Cerebellar cortex (tissue), 1 donor: ENCODE measurements around the gene TSG101.

Experiments
- DNase-seq: peaks from one replicate; pipeline ENCODE4 v3.0.0-alpha.2; 2015; ENCODE audit warnings: low spot score

Gene TSG101, protein sequence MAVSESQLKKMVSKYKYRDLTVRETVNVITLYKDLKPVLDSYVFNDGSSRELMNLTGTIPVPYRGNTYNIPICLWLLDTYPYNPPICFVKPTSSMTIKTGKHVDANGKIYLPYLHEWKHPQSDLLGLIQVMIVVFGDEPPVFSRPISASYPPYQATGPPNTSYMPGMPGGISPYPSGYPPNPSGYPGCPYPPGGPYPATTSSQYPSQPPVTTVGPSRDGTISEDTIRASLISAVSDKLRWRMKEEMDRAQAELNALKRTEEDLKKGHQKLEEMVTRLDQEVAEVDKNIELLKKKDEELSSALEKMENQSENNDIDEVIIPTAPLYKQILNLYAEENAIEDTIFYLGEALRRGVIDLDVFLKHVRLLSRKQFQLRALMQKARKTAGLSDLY

DNA sequence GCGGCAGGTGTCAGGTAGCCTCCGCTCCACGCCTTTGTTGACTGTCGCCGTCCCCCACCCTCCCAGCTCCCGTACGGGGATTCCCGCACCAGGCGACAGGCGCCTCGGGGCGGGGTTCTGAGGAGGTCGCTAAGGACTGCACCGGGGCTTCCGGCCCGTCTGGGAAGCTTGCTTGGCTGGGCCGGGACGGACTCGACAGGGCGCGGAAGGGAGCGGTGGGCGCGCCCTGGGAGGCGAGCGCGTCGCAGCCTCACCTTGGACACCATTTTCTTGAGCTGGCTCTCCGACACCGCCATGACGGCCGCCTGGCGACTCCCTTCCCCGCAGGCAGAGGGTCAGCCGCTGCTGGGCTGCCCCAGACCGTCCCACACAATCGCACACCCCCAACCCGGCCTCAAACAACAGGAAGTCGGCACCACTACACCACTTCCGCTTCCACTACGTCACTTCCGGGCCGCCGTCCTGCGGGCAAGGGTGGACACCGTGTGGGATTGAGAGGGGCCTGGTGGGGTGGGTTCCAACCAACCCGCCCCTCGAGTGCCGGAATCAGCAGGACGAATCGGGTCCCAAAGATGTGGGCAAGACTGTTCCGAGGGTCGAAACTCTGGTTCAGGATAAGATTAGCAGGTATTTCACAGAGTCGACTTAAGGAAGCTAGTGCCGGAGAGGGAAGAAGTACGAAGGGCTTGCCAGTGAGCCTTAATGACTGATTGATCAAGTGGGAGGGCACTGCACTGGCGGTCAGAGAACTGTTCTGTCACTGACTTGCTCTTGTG lies at the start of gene TSG101:
Gene TSG101, minus strand, starts transcription at position 422 of the 776 bp plus-strand sequence. Its CDS starts 126 bp downstream, at position 296.
- peak; percentile 95 for DNase-seq

DNA sequence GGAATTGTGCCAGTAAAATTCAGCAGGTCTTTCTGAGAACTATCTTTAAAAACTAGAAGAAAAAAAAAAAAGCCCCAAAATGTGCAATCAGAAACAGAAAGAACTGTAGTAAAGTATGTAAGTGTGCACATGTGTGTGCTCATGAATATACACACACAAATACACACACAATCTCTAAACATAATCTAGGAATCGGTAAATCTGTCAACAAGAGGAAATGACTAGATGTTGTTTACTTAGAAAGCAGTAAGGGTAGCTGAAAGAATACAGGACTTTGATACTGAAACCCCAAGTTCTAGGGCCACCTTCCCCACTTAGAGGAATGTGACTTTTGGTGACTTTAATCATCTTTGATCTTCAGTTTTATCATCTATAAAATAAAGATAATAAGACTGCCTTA lies 48.6 kb upstream of the TSG101 start:
- DNase-seq = no peak

DNA sequence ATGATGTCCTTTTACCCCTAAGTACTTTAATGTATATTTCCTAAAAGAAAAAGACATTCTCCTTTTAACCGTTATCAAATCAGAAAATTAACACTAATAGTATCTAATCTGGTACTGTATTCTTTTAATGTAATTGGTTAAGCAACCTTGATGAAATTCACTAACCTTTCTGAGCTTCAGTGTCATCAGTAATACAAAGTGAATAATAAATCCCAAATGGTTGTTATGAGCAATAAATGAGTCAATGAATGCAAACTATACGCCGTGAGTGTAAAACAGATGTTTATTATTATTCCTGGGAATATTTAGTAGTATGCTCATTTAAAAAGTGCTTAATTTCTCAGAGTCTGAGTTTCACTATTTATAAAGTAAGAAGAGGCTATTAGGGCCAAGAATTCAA lies 40.3 kb upstream of the TSG101 start:
- no peak for DNase-seq

DNA sequence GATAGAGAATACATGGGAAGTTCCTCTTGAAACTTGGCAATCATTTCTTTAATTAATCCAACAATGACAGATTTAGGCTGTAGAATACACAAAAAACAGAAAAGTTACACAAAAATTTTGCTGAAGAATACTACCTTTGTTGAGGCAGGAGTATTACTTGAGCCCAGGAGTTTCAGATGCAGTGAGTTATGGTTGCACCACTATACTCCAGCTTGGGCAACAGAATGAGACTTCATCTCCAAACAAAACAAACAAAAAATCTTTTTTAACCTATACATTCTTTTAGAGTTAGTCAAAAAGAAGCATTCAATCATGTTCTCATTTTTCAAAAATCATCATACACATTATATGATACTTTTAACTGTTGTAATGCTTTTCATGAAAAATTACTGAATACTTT lies 39.7 kb upstream of the TSG101 start:
- no peak for DNase-seq

DNA sequence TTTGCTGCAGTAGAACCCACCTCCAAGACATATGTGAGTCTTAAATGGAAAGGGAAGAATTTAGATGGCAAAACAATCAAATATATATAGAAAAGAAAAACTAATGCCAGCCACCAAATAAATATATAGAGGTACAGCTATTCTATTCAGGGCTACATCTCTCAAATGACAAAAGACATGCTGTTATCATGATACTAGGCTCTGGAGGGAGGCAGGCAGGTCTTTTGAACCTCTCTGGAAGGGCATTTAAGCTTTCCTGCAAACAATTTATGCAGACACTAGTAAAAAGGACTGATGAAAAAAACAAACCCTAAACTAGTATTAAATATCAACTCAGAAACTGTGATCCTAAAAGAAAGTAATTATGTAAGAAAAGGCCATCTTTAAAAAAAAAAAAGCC lies 37.4 kb upstream of the TSG101 start:
- no peak for DNase-seq

DNA sequence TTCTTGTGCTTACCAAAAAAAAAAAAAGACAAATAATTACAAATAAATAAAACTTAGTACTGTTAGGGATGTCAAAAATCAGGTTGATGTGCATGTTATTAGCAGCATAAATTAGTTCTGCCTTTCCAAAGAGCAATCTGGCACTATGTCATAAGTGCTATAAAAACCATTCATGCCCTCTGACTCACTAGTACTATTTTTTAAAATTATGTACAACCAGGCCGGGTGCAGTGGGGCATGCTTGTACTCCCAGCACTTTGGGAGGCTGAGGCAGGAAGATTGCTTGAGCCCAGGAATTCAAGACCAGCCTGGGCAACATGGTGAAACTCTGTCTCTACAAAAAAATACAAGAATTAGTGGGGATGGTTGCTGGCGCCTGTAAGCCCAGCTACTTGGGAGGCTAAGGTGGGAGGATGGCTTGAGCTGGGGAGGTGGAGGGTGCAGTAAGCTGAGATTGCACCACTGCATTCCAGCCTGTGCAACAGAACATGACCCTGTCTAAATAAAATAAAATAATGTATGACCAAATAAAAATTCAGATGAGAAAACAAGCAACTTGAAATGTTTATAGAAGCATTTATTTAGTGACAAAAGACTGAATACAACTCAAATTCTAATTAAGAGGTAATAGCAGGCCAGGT lies 36.5 kb upstream of the TSG101 start:
- no peak for DNase-seq

DNA sequence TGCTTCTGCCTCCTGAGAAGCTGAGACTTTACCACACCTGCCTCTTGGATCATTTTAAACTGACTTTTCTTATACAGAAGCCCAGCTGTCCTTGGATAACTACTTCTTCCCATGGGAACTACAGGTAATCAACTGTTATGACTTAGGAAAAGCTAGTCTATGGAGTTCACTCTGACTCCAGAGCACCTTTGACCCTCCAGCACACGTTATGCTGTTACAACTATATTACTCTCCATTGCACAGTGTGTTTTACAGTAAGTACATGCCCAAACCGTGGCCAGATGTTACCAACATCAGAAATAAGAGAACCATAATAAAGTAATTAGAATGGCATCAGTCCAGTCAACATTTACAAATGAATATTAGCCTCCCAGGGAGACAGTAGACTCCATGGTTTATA lies 21.3 kb upstream of the TSG101 start:
- no peak for DNase-seq

DNA sequence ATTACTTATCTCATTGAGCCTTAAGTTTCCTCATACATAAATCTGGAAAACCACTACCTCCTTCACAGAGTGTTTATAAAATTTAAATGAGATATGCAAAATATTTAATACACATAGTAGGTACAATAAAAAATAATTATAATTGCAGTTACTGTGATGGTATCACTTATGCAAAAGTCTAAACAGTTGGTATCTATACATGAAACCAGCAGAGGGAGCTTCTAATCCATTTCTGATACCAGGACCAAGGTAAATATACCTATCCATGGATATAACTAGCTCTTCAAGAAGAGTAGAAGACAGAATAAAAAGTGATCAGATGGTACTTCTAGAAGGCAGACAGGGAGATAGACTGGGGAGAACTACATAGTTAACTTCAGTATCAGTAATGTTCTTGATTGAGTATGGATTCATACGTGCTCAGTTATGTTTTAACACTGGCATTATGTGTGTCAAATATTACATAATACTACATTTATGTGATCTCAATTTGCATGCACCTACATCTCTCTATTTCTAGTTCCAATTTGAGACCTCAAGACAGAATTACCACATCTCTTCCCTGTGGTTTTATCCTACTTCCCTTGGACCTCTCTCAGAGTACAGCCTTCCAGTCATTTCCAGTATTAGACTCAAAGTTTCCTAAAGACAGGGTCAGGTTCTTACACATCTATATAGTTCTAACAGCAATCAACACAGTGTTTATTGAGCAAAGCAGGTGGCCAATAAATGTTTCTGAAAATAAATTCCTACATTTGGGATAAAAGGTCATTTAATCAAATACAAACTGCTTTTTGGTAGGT lies 13.7 kb upstream of the TSG101 start:
- peak; percentile 25 for DNase-seq

DNA sequence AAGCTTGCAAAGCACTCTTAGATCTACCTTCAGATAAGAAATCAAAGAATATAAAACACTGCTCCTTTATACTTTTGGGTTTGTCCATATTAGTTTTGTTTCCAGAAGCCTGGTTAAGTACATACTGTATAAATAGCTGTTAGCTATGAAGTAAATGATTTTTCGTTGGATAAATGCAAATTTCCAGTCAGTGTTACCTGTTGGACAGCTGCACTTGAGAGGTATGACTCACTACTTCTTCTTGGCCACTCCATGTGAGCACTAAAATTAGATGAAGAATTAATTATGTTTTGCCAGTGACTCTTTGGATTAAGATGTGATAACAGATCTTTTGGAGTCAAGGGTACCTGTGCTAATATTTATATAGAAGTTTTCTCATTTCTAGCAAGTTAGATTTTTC lies 9.5 kb upstream of the TSG101 start:
- DNase-seq = no peak

DNA sequence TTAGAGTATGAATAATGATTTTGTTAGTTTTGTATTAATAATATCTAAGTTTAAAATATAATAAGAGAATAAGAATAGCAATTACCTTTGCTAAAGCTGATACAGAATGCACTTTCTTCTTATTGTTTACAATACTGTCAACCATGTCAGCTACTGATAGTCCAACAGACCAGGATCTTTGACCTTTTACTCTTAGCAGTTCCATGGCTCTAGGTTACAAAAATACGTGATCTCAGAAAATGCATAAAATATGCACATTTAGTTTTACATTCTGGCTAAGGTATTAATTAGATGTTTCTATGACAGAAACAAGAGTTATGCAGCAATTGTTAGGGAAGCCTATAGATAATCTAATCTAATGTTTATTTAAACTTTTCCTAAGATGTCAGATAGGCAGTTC lies 7.5 kb upstream of the TSG101 start:
- DNase-seq = no peak

DNA sequence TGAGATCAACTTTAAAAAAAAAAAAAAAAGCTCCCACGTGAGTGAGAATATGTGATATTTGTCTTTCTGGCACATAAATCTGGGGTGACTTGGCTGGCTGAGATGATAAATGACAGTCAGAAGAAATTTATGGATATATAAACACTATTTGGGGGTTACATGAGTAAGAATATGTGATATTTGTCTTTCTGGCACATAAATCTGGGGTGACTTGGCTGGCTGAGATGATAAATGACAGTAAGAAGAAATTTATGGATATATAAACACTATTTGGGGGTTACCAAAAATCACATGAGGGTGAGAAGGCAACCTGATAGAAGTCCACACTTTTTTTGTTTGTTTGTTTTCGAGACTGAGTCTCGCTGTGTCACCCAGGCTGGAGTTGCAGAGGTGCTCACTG lies 6.6 kb upstream of the TSG101 start:
- no peak for DNase-seq

DNA sequence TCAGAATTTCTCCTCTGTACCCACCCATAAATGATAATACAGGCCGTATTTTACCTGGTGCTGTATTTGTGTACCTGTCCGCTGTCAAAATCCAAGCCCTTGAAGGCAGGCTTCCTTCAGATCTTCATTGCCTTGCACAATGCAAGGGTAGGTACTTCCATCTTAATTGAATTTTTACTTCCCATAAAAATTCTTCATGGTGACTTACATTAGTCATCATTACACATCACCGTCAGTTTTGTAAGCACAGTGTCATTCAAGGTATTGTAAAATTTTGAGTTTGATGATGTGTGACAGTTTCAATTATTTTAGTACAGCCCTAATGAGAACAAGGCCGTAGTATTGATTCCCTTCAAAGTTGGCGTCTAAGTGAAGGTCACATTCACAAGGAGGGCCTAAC lies 770 bp upstream of the TSG101 start:
- no peak for DNase-seq

DNA sequence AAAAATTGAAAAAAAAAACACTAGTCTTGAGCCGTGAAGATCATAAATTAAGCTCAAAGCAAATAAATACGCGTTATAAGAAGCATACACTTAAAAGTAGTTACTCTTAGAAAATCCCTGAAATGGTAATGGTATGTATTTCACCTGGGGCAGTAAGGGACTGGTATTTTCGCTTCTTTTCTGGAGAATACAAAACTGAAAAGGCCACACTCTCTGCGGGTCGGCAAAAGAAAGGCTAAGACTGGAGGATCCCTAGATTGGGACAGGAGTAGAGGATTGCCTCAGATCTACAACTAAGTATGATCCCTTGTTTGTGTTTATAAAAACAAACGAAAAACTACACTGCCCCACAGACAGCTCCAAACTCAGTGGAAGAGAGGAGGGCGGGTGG lies 617 bp downstream of the TSG101 start:
- no peak for DNase-seq

DNA sequence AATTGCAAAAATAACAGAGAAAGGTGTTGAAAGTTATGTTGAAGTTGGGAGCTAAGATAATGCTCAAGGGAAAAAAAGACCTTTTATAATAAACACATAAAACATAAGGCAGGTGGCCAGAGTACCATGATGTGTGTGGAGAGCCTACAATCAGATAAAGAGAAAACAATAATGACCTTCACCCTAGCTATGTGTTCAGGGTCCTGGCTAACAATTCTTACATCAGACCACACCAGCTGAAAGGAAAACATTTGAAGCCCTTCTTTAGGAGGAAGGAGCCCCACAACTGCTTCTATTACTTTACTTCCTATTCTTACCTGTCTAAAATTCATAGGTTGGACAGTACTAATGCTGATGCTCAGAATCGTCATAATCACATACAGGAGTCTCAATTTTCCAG lies 2.5 kb downstream of the TSG101 start:
- DNase-seq = no peak

DNA sequence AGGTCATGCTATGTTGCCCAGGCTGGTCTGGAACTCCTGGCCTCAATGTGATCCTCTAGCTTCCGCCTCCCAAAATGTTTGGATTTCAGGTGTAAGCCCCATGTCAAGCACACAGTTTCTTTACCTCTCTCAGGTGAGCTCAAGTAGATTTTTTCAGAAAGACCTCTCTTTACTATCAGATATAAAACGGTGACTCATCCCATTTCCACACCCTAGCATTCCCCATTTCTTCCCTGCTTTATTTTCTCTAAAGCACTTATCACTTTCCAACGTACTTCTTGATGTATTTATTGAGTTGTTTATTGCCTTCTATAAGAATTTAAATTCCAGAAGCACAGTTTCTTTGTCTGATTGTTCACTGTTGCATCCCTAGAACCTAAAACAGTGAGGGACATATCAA lies 3.7 kb downstream of the TSG101 start:
- DNase-seq = no peak

DNA sequence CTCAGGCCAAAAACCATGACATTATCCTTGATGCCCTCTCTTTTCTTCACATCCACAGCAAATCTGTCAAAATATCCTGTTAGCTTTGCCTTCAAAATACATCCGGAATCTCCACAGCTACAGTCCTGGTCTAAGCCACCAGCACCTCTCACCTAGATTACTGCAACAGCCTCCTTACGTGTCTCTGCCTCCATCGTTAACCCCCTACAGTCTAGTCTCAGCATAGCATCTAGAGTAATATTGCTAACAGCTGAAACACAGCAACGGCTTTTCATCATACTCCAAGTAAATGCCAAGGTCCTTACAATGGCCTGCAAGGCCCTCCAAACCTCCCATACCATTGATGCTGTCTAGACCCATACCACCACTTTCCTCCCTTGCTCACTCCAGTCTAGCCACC lies 4.4 kb downstream of the TSG101 start:
- DNase-seq = no peak

DNA sequence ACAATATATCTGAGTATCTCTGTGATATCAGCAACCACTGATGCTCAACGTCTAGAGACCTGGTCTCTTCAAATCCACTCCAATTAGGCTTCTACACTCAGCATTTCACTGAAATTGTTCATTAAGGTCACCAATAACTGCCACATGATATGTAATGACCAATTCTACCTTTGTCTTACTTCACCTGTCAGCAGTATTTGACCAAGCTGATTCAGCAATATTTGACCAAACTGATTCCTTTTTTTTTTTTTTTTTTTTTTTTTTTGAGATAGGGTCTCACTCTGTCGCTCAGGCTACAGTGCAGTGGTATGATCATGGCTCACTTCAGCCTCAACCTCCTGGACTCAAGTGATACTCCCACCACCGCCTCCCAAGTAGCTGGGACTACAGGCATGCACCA lies 5.6 kb downstream of the TSG101 start:
- DNase-seq = no peak

DNA sequence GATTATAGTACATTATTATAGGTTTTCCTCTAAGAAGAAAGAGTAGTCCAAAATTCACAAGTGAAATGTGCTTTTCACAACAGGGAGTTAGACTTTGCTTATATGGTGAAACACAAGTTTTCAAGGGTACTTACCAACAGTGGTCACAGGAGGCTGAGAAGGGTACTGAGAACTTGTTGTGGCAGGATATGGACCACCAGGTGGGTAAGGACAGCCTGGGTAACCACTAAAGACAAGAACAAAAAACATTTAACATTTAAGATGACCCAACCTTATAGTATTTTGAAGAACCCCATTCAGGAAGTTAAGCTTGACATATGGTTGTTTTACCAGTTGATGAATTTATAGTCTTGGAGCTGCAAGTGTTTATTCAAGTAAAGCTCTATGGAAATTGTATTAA lies 24.4 kb downstream of the TSG101 start:
- no peak for DNase-seq

DNA sequence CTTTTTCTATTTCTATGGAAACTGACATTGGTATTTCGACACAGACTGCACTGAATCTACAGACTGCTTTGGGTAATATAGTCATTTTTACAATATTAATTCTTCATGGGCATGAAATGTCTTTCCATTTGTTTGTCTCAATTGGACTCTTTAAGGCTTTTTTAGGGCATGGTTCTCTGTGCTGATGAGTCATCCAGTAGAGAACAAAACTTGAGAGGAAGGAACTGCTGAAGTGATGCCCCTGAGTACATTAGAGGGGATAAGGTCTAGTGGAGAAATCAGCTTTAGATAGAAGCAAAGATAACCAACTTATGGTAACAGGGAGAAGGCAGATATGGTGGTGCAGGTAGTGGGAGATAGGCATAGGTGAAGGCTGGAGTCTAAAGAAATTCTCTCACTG lies 25.1 kb downstream of the TSG101 start:
- no peak for DNase-seq

DNA sequence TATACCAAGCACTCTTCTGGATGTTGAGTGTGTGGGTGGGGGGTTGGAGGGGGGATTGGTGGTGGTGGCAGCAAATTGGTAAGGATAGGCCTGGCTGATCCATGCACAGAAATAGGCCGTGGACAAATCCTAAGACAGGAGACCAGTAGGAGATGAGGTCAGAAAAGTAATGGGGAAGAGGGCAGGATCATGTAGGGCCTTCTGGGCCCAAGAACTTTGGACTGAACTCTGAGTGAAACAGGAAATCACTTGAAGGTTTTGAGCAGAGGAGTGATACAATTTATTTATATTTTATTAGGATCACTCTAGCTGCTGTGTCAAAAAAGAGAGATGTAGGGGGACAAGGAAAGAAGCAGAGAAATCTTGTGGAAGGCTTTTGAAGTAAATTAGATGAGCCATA lies 28.7 kb downstream of the TSG101 start:
- DNase-seq = no peak

DNA sequence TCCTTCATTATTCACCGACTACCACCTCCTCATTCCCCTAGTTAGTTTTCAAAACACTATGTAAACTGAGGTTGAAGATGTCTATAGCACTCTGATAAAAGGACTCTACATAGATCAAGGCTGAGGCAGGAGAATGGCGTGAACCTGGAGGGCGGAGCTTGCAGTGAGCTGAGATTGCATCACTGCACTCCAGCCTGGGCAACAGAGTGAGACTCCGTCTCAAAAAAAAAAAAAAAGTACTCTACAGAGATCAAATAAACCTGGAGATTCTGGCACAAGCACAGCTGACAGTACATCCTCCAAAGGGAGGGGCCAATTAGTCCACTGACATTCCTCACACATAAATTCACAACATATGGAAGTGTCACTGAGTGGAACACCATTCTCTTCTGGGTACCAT lies 31.0 kb downstream of the TSG101 start:
- no peak for DNase-seq

DNA sequence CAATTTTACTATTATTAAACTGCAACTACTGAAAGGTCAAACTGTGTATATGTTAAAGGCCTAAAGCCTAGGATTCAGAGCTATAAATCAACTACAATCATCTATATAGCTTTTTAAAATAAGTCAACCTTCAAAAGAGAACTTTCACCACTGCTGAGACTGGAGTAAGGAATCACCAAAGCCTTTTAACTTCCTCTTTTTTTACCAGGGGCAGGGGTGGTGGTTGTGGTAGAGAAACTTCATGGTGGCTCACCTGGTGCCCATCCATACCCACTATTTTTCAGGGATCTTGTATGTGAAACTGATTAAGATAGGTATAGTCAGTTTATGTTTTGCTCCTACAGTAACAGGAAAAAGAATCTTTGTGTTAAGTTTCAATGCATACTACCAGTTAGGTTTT lies 31.5 kb downstream of the TSG101 start:
- DNase-seq = no peak
